Osteocyte (in vitro differentiated cells): ENCODE measurements around the gene DOCK11. TPM values are rescaled to one million over a fixed set of nuclear protein-coding genes. Genes with fewer than 3 reads are reported as not detected.
"Not testable (repeated sequence)": the region's sequence is repeated elsewhere in the genome, so short reads cannot be mapped to it uniquely, and the experiment has no call there.

Experiments used
- DNase-seq: peaks from one replicate; pipeline ENCODE4 v3.0.0; 2021; ENCODE audit warnings: mixed read lengths; ENCODE audit not compliant: unreplicated experiment; ENCODE audit errors: extremely low spot score
- H3K27ac Mint-ChIP-seq: one replicate; pipeline ENCODE4 v1.8.0; 2021; ENCODE audit warnings: mild to moderate bottlenecking, mixed read lengths; ENCODE audit not compliant: unreplicated experiment
- H3K27me3 Mint-ChIP-seq: one replicate; pipeline ENCODE4 v1.8.0; 2021; ENCODE audit warnings: mixed read lengths; ENCODE audit not compliant: unreplicated experiment
- H3K36me3 Mint-ChIP-seq: one replicate; pipeline ENCODE4 v1.8.0; 2021; ENCODE audit warnings: mixed read lengths; ENCODE audit not compliant: unreplicated experiment
- H3K4me1 Mint-ChIP-seq: one replicate; pipeline ENCODE4 v1.8.0; 2021; ENCODE audit warnings: mixed read lengths; ENCODE audit not compliant: unreplicated experiment
- H3K4me3 Mint-ChIP-seq: one replicate; pipeline ENCODE4 v1.8.0; 2021; ENCODE audit warnings: mild to moderate bottlenecking, moderate library complexity, mixed read lengths; ENCODE audit not compliant: unreplicated experiment
- H3K9me3 Mint-ChIP-seq: one replicate; pipeline ENCODE4 v1.8.0; 2021; ENCODE audit warnings: mixed read lengths; ENCODE audit not compliant: unreplicated experiment
- total RNA-seq: library from RNA; stranded (reverse); gene quantifications from 2 replicates; pipeline ENCODE4 v1.2.1, GENCODE V29; 2021
- TF ChIP-seq, protein P1 (sequence below): fragments of 200-600 bp; sonication (generic); IDR thresholded peaks from 2 replicates; pipeline ENCODE4 v1.5.0; 2021; ENCODE audit warnings: antibody characterized with exemption, mild to moderate bottlenecking, moderate library complexity

DOCK11 gene
- total RNA-seq, 1 donor from 2014 or later: 24.8 TPM

GRCh38 chrX:118468122-118468521 lies 27.5 kb upstream of the DOCK11 start:
- H3K27me3 Mint-ChIP-seq: no peaks in the 10 kb centered on the region
- DNase-seq: no peak
- no peaks in the 10 kb centered on the region for H3K36me3 Mint-ChIP-seq
- H3K9me3 Mint-ChIP-seq: no peaks in the 10 kb centered on the region
- TF ChIP-seq, protein P1, sequence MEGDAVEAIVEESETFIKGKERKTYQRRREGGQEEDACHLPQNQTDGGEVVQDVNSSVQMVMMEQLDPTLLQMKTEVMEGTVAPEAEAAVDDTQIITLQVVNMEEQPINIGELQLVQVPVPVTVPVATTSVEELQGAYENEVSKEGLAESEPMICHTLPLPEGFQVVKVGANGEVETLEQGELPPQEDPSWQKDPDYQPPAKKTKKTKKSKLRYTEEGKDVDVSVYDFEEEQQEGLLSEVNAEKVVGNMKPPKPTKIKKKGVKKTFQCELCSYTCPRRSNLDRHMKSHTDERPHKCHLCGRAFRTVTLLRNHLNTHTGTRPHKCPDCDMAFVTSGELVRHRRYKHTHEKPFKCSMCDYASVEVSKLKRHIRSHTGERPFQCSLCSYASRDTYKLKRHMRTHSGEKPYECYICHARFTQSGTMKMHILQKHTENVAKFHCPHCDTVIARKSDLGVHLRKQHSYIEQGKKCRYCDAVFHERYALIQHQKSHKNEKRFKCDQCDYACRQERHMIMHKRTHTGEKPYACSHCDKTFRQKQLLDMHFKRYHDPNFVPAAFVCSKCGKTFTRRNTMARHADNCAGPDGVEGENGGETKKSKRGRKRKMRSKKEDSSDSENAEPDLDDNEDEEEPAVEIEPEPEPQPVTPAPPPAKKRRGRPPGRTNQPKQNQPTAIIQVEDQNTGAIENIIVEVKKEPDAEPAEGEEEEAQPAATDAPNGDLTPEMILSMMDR: no peak
- no peaks in the 10 kb centered on the region for H3K4me1 Mint-ChIP-seq
- H3K4me3 Mint-ChIP-seq: no peak overlapping the region
- no peak overlapping the region for H3K27ac Mint-ChIP-seq

GRCh38 chrX:118470721-118471347 lies 24.8 kb upstream of the DOCK11 start:
- H3K4me3 Mint-ChIP-seq, DNase-seq, H3K27ac Mint-ChIP-seq, H3K9me3 Mint-ChIP-seq, H3K36me3 Mint-ChIP-seq, H3K4me1 Mint-ChIP-seq, H3K27me3 Mint-ChIP-seq: not testable (repeated sequence)

- Mint-ChIP-seq H3K4me3 (no peak overlapping the region), H3K4me1 (peaks cover 3% of the 10 kb centered on the region), H3K9me3 (no peaks in the 10 kb centered on the region), H3K27me3 (no peaks in the 10 kb centered on the region), H3K27ac (no peak overlapping the region), H3K36me3 (no peaks in the 10 kb centered on the region)
- TF ChIP-seq, protein P1: no peak
- no peak for DNase-seq
Observed at GRCh38 chrX:118474586-118474985, 21.0 kb upstream of the DOCK11 start.

DNA sequence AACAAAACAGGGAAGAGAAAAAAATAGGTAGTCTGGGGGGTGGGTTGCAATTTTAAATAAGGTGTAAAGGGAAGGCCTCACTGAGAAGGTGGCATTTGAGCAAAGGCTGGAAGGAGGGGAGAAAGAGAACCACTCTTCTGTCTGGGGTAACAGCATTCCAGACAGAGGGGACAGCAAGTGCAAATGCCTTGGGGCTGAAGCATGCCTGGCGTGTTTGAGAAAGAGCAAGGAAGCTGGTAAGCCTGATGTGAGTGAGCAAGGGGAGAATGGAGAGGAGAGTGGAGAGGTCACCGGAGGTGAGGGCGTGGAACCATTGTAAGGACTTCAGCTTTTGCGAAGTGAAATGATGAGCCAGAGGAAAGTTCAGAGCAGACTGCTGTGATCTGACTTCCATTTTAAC lies 19.7 kb upstream of the DOCK11 start:
- Mint-ChIP-seq H3K9me3 (no peaks in the 10 kb centered on the region), H3K4me1 (peaks cover 3% of the 10 kb centered on the region), H3K36me3 (no peaks in the 10 kb centered on the region), H3K27ac (peak overlapping the region; percentile 20), H3K4me3 (no peak overlapping the region), H3K27me3 (no peaks in the 10 kb centered on the region)
- DNase-seq: no peak
- TF ChIP-seq, protein P1: no peak

- no peaks in the 10 kb centered on the region for H3K36me3 Mint-ChIP-seq
Observed at GRCh38 chrX:118480172-118480571, 15.4 kb upstream of the DOCK11 start.

GRCh38 chrX:118482384-118482783 lies 13.2 kb upstream of the DOCK11 start:
- not testable (repeated sequence) for DNase-seq, H3K36me3 Mint-ChIP-seq, H3K27me3 Mint-ChIP-seq, H3K9me3 Mint-ChIP-seq, H3K27ac Mint-ChIP-seq, H3K4me1 Mint-ChIP-seq, H3K4me3 Mint-ChIP-seq

More at GRCh38 chrX:118480172-118480571, 15.4 kb upstream of the DOCK11 start:
- Mint-ChIP-seq H3K4me1 (peaks cover 3% of the 10 kb centered on the region), H3K27me3 (no peaks in the 10 kb centered on the region), H3K9me3 (no peaks in the 10 kb centered on the region), H3K27ac (no peak overlapping the region), H3K4me3 (no peak overlapping the region)
- DNase-seq: no peak
- TF ChIP-seq, protein P1: no peak
